WERI-Rb-1 (cell line): ENCODE results near the gene DLK1.

Experiments
- DNase-seq: peaks from one replicate; pipeline ENCODE4 v3.0.0-alpha.2; 2020
- H3K27ac ChIP-seq: fragments of 250-450 bp; sonication (Bioruptor Pico); 2 replicates; pipeline ENCODE4 v1.5.1; 2020; ENCODE audit warnings: mild to moderate bottlenecking, moderate library complexity
- H3K27me3 ChIP-seq: fragments of 250-450 bp; sonication (Bioruptor Pico); 2 replicates; pipeline ENCODE4 v1.5.1; 2021; ENCODE audit warnings: mild to moderate bottlenecking, low read depth, moderate library complexity; ENCODE audit not compliant: insufficient read depth, severe bottlenecking
- H3K36me3 ChIP-seq: fragments of 250-450 bp; sonication (Bioruptor Pico); 2 replicates; pipeline ENCODE4 v1.5.1; 2020; ENCODE audit warnings: mild to moderate bottlenecking, moderate library complexity
- H3K4me3 ChIP-seq: 2 replicates; pipeline ENCODE4 v1.5.1; 2011; ENCODE audit warnings: low read depth, mild to moderate bottlenecking, control low read depth, low read length
- H3K9me3 ChIP-seq: fragments of 250-450 bp; sonication (Bioruptor Pico); 2 replicates; pipeline ENCODE4 v1.5.1; 2021; ENCODE audit warnings: mild to moderate bottlenecking, moderate library complexity; ENCODE audit not compliant: severe bottlenecking
- CTCF ChIP-seq: IDR thresholded peaks from 2 replicates; pipeline ENCODE4 v1.5.1; 2011; ENCODE audit warnings: low read depth, mild to moderate bottlenecking, control low read depth, inconsistent platforms, low read length

The DLK1 gene

GRCh38 chr14:100741966-100742365, 15.3 kb downstream of the DLK1 start:
- no peak overlapping the region for H3K27ac ChIP-seq
- H3K4me3 ChIP-seq, result no peak overlapping the region
- H3K9me3 ChIP-seq, result no peaks in the 10 kb centered on the region
- no peaks in the 10 kb centered on the region for H3K36me3 ChIP-seq
- no peak for DNase-seq
- TF ChIP-seq CTCF, result no peak
- H3K27me3 ChIP-seq, result no peaks in the 10 kb centered on the region

- H3K27me3 ChIP-seq, result no peaks in the 10 kb centered on the region
- H3K9me3 ChIP-seq, result no peaks in the 10 kb centered on the region
- H3K27ac ChIP-seq, result no peak overlapping the region
- H3K36me3 ChIP-seq, result no peaks in the 10 kb centered on the region
- H3K4me3 ChIP-seq, result no peak overlapping the region
- TF ChIP-seq CTCF, result no peak
- no peak for DNase-seq
These were observed 19.6 kb downstream of the DLK1 start for GRCh38 chr14:100746326-100746725.

- DNase-seq, result no peak
- no peaks in the 10 kb centered on the region for H3K36me3 ChIP-seq
- H3K27ac ChIP-seq, result no peak overlapping the region
- no peak overlapping the region for H3K4me3 ChIP-seq
- no peaks in the 10 kb centered on the region for H3K27me3 ChIP-seq
- H3K9me3 ChIP-seq, result no peaks in the 10 kb centered on the region
- no peak for TF ChIP-seq CTCF
These were observed 20.4 kb downstream of the DLK1 start for GRCh38 chr14:100747021-100747586.

GRCh38 chr14:100747736-100748135, 21.0 kb downstream of the DLK1 start:
- Histone ChIP-seq H3K4me3 (no peak overlapping the region), H3K36me3 (no peaks in the 10 kb centered on the region), H3K27ac (no peak overlapping the region), H3K27me3 (no peaks in the 10 kb centered on the region), H3K9me3 (no peaks in the 10 kb centered on the region)
- no peak for DNase-seq
- TF ChIP-seq CTCF, result no peak

GRCh38 chr14:100748403-100748802, 21.7 kb downstream of the DLK1 start:
- no peaks in the 10 kb centered on the region for H3K36me3 ChIP-seq
- H3K27ac ChIP-seq, result no peak overlapping the region
- no peak for TF ChIP-seq CTCF
- no peak overlapping the region for H3K4me3 ChIP-seq
- DNase-seq, result no peak
- no peaks in the 10 kb centered on the region for H3K27me3 ChIP-seq
- H3K9me3 ChIP-seq, result no peaks in the 10 kb centered on the region

GRCh38 chr14:100748944-100749343, 22.3 kb downstream of the DLK1 start:
- Histone ChIP-seq H3K4me3 (no peak overlapping the region), H3K36me3 (no peaks in the 10 kb centered on the region), H3K27ac (no peak overlapping the region), H3K9me3 (no peaks in the 10 kb centered on the region), H3K27me3 (no peaks in the 10 kb centered on the region)
- no peak for DNase-seq
- peak; percentile 26; the same call in 1 of the 2 replicates for TF ChIP-seq CTCF
